HepG2 (cell line): ENCODE measurements around the gene SLC12A3. TPM values are rescaled to one million over a fixed set of nuclear protein-coding genes. Genes with fewer than 3 reads are reported as not detected.

ENCODE experiments used
- ATAC-seq: fragments of 200-7000 bp; cut with Tn5 transposase; 3 replicates; pipeline ENCODE4 v1.9.1; 2020; ENCODE audit warnings: mild to moderate bottlenecking, moderate library complexity
- BruUV-seq: library from RNA; stranded (reverse); fragments of 400-500 nt; replicated peaks from 2 replicates; lab custom pipeline; 2021; lab: Mats Ljungman, UMichigan
- CTCF ChIA-PET: fragments of 300-600 bp; formaldehyde crosslinking; extraction: SDS; loops from one replicate; lab custom pipeline; 2021; ENCODE audit warnings: low total read pairs, inconsistent platforms, low intra/inter-chr PET ratio; lab: Yijun Ruan, JAX
- POLR2A ChIA-PET: fragments of 350-600 bp; sonication (Branson Sonifier 250); formaldehyde crosslinking; loops from one replicate; lab custom pipeline; 2020; ENCODE audit warnings: antibody characterized with exemption, inconsistent platforms; lab: Yijun Ruan, JAX
- DNase-seq: peaks from one replicate; pipeline ENCODE4 v3.0.0-alpha.2; 2015; ENCODE audit warnings: low spot score
- FAIRE-seq: peaks from 3 replicates; lab custom pipeline; 2011; peaks lifted over from hg19 to GRCh38; lab: Jason Lieb, UNC
- H2AFZ ChIP-seq: one replicate; pipeline ENCODE4 v1.6.1; 2011; ENCODE audit warnings: low read length, inconsistent platforms
- H3K27ac ChIP-seq: fragments of 300-600 bp; 3 replicates; pipeline ENCODE4 v1.8.0; 2011; ENCODE audit warnings: mixed run types, mild to moderate bottlenecking, mixed read lengths, low read length, inconsistent platforms; ENCODE audit not compliant: insufficient read depth; ENCODE audit errors: extremely low read length
- H3K27me3 ChIP-seq, 2 experiments: fragments of 200-600 bp in 1 of 2; 2 replicates in 1 of 2; 3 replicates in 1 of 2; pipeline versions ENCODE4 v1.6.0 to v1.8.0; 2011; ENCODE audit warnings: low read length in 2 of 2, mild to moderate bottlenecking in 2 of 2, moderate library complexity in 2 of 2, inconsistent platforms in 1 of 2; ENCODE audit not compliant: insufficient read depth in 2 of 2, control insufficient read depth in 1 of 2
- H3K36me3 ChIP-seq, 2 experiments: fragments of 200-600 bp in 1 of 2; replicated peaks in 1 of 2; 2 replicates in 1 of 2; 3 replicates in 1 of 2; pipeline versions ENCODE4 v1.5.1 to v1.8.0; 2011; ENCODE audit warnings: low read length in 2 of 2, inconsistent platforms in 1 of 2; ENCODE audit not compliant: insufficient read depth in 2 of 2, control insufficient read depth in 1 of 2
- H3K4me1 ChIP-seq: 2 replicates; pipeline ENCODE4 v1.5.1; 2012; ENCODE audit warnings: low read length, inconsistent platforms; ENCODE audit not compliant: insufficient read depth
- H3K4me2 ChIP-seq: 2 replicates; pipeline ENCODE4 v1.6.0; 2011; ENCODE audit warnings: low read depth, low read length, inconsistent platforms
- H3K4me3 ChIP-seq, 3 experiments: fragments of 200-600 bp in 1 of 3; sonication (generic), shearing (Covaris generic) in 1 of 3; replicated peaks in 1 of 3; 2 replicates each; pipeline ENCODE4 v1.5.1; 2011 to 2016; ENCODE audit warnings: low read length in 3 of 3, inconsistent platforms in 2 of 3, low read depth in 2 of 3, mild to moderate bottlenecking in 2 of 3, control low read depth in 1 of 3, mixed read lengths in 1 of 3; ENCODE audit not compliant: insufficient read depth in 1 of 3
- H3K79me2 ChIP-seq: one replicate; pipeline ENCODE4 v1.6.1; 2011; ENCODE audit warnings: low read length, inconsistent platforms; ENCODE audit not compliant: insufficient read depth
- H3K9ac ChIP-seq: 2 replicates; pipeline ENCODE4 v1.6.0; 2011; ENCODE audit warnings: mild to moderate bottlenecking, low read depth, low read length, inconsistent platforms; ENCODE audit not compliant: insufficient read depth
- H3K9me3 ChIP-seq: 2 replicates; pipeline ENCODE4 v1.5.1; 2012; ENCODE audit warnings: mild to moderate bottlenecking, low read length
- H4K20me1 ChIP-seq: 2 replicates; pipeline ENCODE4 v1.6.0; 2011; ENCODE audit warnings: inconsistent platforms, mild to moderate bottlenecking, low read length, moderate library complexity; ENCODE audit not compliant: insufficient read depth
- FOXC1 ChIP-seq: sonication (generic); formaldehyde crosslinking; IDR thresholded peaks from 2 replicates; pipeline ENCODE4 v1.8.0; 2022; ENCODE audit warnings: mild to moderate bottlenecking, missing genetic modification reagents, borderline replicate concordance
- MIER3 ChIP-seq: IDR thresholded peaks from 2 replicates; pipeline ENCODE4 v1.6.1; 2016; ENCODE audit warnings: missing compliant biosample characterization, borderline replicate concordance
- NFE2L2 ChIP-seq: fragments of 150-350 bp; IDR thresholded peaks from 2 replicates; pipeline ENCODE4 v1.6.1; 2014; ENCODE audit warnings: low read length
- PAF1 ChIP-seq: IDR thresholded peaks from 2 replicates; pipeline ENCODE4 v1.6.1; 2016; ENCODE audit warnings: missing genetic modification reagents, missing compliant biosample characterization
- PAXIP1 ChIP-seq: sonication (generic); formaldehyde crosslinking; conservative IDR thresholded peaks from 2 replicates; pipeline ENCODE4 v1.4.0; 2020; ENCODE audit warnings: mild to moderate bottlenecking, missing genetic modification reagents, moderate library complexity
- PCBP2 ChIP-seq: fragments of 200-400 bp; formaldehyde crosslinking; optimal IDR thresholded peaks from 2 replicates; pipeline ENCODE3; 2018; ENCODE audit warnings: low read length, low read depth; ENCODE audit not compliant: poor library complexity, severe bottlenecking
- PHB2 ChIP-seq: fragments of 450-650 bp; IDR thresholded peaks from 2 replicates; pipeline ENCODE4 v1.6.1; 2018; ENCODE audit not compliant: partially characterized antibody
- POLR2AphosphoS2 ChIP-seq: IDR thresholded peaks from 2 replicates; pipeline ENCODE4 v1.6.1; 2011; ENCODE audit warnings: low read depth, low read length, improper control_type of control experiment
- POLR2AphosphoS5 ChIP-seq: IDR thresholded peaks from 2 replicates; pipeline ENCODE4 v1.6.1; 2012; ENCODE audit warnings: low read depth, low read length
- POLR2G ChIP-seq: fragments of 200-400 bp; formaldehyde crosslinking; IDR thresholded peaks from 2 replicates; pipeline ENCODE4 v1.6.1; 2018; ENCODE audit warnings: mild to moderate bottlenecking, low read depth, low read length, moderate library complexity
- RBFOX2 ChIP-seq: fragments of 200-400 bp; formaldehyde crosslinking; IDR thresholded peaks from 2 replicates; pipeline ENCODE4 v1.6.1; 2017; ENCODE audit warnings: low read depth, mild to moderate bottlenecking, low read length
- RBM22 ChIP-seq: fragments of 200-400 bp; formaldehyde crosslinking; optimal IDR thresholded peaks from 2 replicates; pipeline ENCODE3; 2017; ENCODE audit warnings: mild to moderate bottlenecking, low read length, moderate library complexity
- TAF1 ChIP-seq: sonication (generic); formaldehyde crosslinking; IDR thresholded peaks from 2 replicates; pipeline ENCODE4 v1.4.0; 2020; ENCODE audit warnings: missing genetic modification reagents
- ZFP82 ChIP-seq: sonication (generic); formaldehyde crosslinking; IDR thresholded peaks from 2 replicates; pipeline ENCODE4 v1.5.1; 2020; ENCODE audit warnings: mild to moderate bottlenecking, missing genetic modification reagents, borderline replicate concordance
- ZNF138 ChIP-seq: sonication (generic); formaldehyde crosslinking; IDR thresholded peaks from 2 replicates; pipeline ENCODE4 v1.5.0; 2020; ENCODE audit warnings: mild to moderate bottlenecking, low read depth, missing genetic modification reagents
- ZNF232 ChIP-seq: sonication (generic); formaldehyde crosslinking; IDR thresholded peaks from 2 replicates; pipeline ENCODE4 v1.4.0; 2020; ENCODE audit warnings: missing genetic modification reagents, borderline replicate concordance
- ZNF577 ChIP-seq: sonication (generic); formaldehyde crosslinking; IDR thresholded peaks from 2 replicates; pipeline ENCODE4 v1.4.0; 2020; ENCODE audit warnings: mild to moderate bottlenecking, low read depth, missing genetic modification reagents, borderline replicate concordance
- ZNF720 ChIP-seq: sonication (generic); formaldehyde crosslinking; IDR thresholded peaks from 2 replicates; pipeline ENCODE4 v1.4.0; 2020; ENCODE audit warnings: missing genetic modification reagents
- ZNF737 ChIP-seq: sonication (generic); formaldehyde crosslinking; IDR thresholded peaks from 2 replicates; pipeline ENCODE4 v1.5.0; 2020; ENCODE audit warnings: missing genetic modification reagents, mild to moderate bottlenecking, borderline replicate concordance
- ZSCAN21 ChIP-seq: sonication (generic); formaldehyde crosslinking; IDR thresholded peaks from 2 replicates; pipeline ENCODE4 v1.8.0; 2022; ENCODE audit warnings: mild to moderate bottlenecking, missing genetic modification reagents, moderate library complexity, borderline replicate concordance
- WGBS: methylation state at CpG from one replicate; pipeline ENCODE4 v1.1.6; 2017; ENCODE audit warnings: low lambda C conversion rate; 5-methylcytosine and 5-hydroxymethylcytosine counted together
- in situ Hi-C: cut with HindIII; loops from 2 replicates; pipeline ENCODE4 v1.10.0; 2017; ENCODE audit warnings: low pct_unique_long_range_greater_than_20kb; ENCODE audit not compliant: extremely low pct_ligation_motif_present
- intact Hi-C: fragments of 100-400 bp; cut with micrococcal nuclease; formaldehyde crosslinking; loops from one replicate; pipeline ENCODE4 v1.10.0; 2022; ENCODE audit not compliant: unreplicated experiment
- polyA plus RNA-seq, 8 experiments: library from polyadenylated mRNA; depleted of rRNA in 3 of 8; stranded (reverse) in 7 of 8; unstranded in 1 of 8; fragments of >200 nt; fragmentation: Illumina TruSeq in 4 of 8; extraction: Trizol in 4 of 8; gene quantifications; 2 replicates each; pipeline versions ENCODE4 v1.2.1 to v1.2.3, GENCODE V29; 2011 to 2016; ENCODE audit warnings: low read depth in 4 of 8, missing spikeins in 1 of 8, mixed read lengths in 1 of 8; ENCODE audit not compliant: insufficient read depth in 1 of 8
- total RNA-seq, 5 experiments: library from RNA; depleted of rRNA; stranded (reverse); fragments of >200 nt; fragmentation: Illumina TruSeq; extraction: Trizol; gene quantifications; 2 replicates each; pipeline ENCODE4 v1.2.3, GENCODE V29; 2016; ENCODE audit warnings: low read depth in 1 of 5
- TF ChIP-seq, protein P1 (sequence below): sonication (generic); formaldehyde crosslinking; IDR thresholded peaks from 2 replicates; pipeline ENCODE4 v1.4.0; 2020; ENCODE audit warnings: missing genetic modification reagents

The SLC12A3 gene
- total and polyA plus RNA-seq, 2 of the 13 experiments (the other 11 are each of a cell fraction or from before 2014, with no cell fraction given) = 6.2 TPM; not detected in 1

GRCh38 chr16:56938664-56939513, 73.9 kb downstream of the SLC12A3 start:
- H3K4me3 ChIP-seq = no peak overlapping the region
- ChIA-PET POLR2A (interaction anchor here (0.5 to 1.8 kb wide), 4 partner anchors 8 to 75 kb away, joined by 3 to 7 read pairs (median 4); no protein-coding TSS in a partner anchor), CTCF (no interaction called here)
- FAIRE-seq = no peak
- H3K9me3 ChIP-seq = no peaks in the 10 kb centered on the region
- intact Hi-C loops (no loop called here), in situ Hi-C loops (no loop called here)
- BruUV-seq = no TSS peak
- peak; percentile 26 for ATAC-seq
- no peak overlapping the region for H3K4me2 ChIP-seq
- H4K20me1 ChIP-seq = peaks cover 92% of the 10 kb centered on the region
- no peak overlapping the region for H3K27ac ChIP-seq
- DNase-seq = no peak
- no peak overlapping the region for H2AFZ ChIP-seq
- 93% methylated on average over 8 of the region's 8 CpGs for WGBS
- no peak overlapping the region for H3K9ac ChIP-seq
- H3K36me3 ChIP-seq = peaks cover 48 to 89% of the 10 kb centered on the region in 2 experiments
- H3K27me3 ChIP-seq = no peaks in the 10 kb centered on the region; a peak in 1 of 5 replicates
- H3K79me2 ChIP-seq = peaks cover 47% of the 10 kb centered on the region
- peaks cover 60% of the 10 kb centered on the region for H3K4me1 ChIP-seq
- TF ChIP-seq PHB2 (no peak), POLR2G (peak; percentile 66), NFE2L2 (0 out of 2 replicates have a peak, but pooled peaks have one; percentile 36), PAF1 (0 out of 2 replicates have a peak, but pooled peaks have one; percentile 55), ZSCAN21 (no peak), TAF1 (CRISPR knock-in tag) (no peak), RBFOX2 (peak; percentile 73), MIER3 (CRISPR knock-in tag) (no peak), PCBP2 (no peak), RBM22 (peak; percentile 92), ZNF138 (CRISPR knock-in tag) (no peak), PAXIP1 (CRISPR knock-in tag) (no peak), FOXC1 (CRISPR knock-in tag) (no peak), ZNF737 (CRISPR knock-in tag) (no peak), ZNF720 (CRISPR knock-in tag) (no peak), ZNF232 (no peak), POLR2AphosphoS5 (peak; percentile 61; the same call in 1 of the 2 replicates), ZNF577 (CRISPR knock-in tag) (no peak), ZFP82 (no peak), POLR2AphosphoS2 (peak; percentile 77)
- TF ChIP-seq, protein P1, sequence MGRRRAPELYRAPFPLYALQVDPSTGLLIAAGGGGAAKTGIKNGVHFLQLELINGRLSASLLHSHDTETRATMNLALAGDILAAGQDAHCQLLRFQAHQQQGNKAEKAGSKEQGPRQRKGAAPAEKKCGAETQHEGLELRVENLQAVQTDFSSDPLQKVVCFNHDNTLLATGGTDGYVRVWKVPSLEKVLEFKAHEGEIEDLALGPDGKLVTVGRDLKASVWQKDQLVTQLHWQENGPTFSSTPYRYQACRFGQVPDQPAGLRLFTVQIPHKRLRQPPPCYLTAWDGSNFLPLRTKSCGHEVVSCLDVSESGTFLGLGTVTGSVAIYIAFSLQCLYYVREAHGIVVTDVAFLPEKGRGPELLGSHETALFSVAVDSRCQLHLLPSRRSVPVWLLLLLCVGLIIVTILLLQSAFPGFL = no peak
